BLaER1 (cell line): ENCODE results near the gene FBXO48.

Experiments used
- H3K27ac ChIP-seq: shearing (Covaris generic); formaldehyde crosslinking; 2 replicates; pipeline ENCODE4 v1.8.1; 2022
- H3K27me3 ChIP-seq: shearing (Covaris generic); formaldehyde crosslinking; 2 replicates; pipeline ENCODE4 v1.8.1; 2022
- H3K36me3 ChIP-seq: shearing (Covaris generic); formaldehyde crosslinking; 2 replicates; pipeline ENCODE4 v1.8.1; 2022
- H3K4me1 ChIP-seq: shearing (Covaris generic); formaldehyde crosslinking; 2 replicates; pipeline ENCODE4 v1.8.1; 2022
- H3K4me2 ChIP-seq: shearing (Covaris generic); formaldehyde crosslinking; 2 replicates; pipeline ENCODE4 v1.8.1; 2022
- H3K4me3 ChIP-seq: shearing (Covaris generic); formaldehyde crosslinking; 2 replicates; pipeline ENCODE4 v1.8.1; 2022
- H3K9ac ChIP-seq: shearing (Covaris generic); formaldehyde crosslinking; 2 replicates; pipeline ENCODE4 v1.8.1; 2022
- H3K9me3 ChIP-seq: shearing (Covaris generic); formaldehyde crosslinking; 2 replicates; pipeline ENCODE4 v1.8.1; 2022
- H4K20me1 ChIP-seq: shearing (Covaris generic); formaldehyde crosslinking; 2 replicates; pipeline ENCODE4 v1.8.1; 2022
- Cebpa-rat ChIP-seq: shearing (Covaris generic); IDR thresholded peaks from 2 replicates; pipeline ENCODE4 v1.8.1; 2022

FBXO48 gene

GRCh38 chr2:68441179-68441993 is 25.7 kb downstream of the FBXO48 start:
- H3K27ac ChIP-seq, result 0 out of 2 replicates have a peak overlapping the region, but pooled peaks have one; percentile 6

DNA sequence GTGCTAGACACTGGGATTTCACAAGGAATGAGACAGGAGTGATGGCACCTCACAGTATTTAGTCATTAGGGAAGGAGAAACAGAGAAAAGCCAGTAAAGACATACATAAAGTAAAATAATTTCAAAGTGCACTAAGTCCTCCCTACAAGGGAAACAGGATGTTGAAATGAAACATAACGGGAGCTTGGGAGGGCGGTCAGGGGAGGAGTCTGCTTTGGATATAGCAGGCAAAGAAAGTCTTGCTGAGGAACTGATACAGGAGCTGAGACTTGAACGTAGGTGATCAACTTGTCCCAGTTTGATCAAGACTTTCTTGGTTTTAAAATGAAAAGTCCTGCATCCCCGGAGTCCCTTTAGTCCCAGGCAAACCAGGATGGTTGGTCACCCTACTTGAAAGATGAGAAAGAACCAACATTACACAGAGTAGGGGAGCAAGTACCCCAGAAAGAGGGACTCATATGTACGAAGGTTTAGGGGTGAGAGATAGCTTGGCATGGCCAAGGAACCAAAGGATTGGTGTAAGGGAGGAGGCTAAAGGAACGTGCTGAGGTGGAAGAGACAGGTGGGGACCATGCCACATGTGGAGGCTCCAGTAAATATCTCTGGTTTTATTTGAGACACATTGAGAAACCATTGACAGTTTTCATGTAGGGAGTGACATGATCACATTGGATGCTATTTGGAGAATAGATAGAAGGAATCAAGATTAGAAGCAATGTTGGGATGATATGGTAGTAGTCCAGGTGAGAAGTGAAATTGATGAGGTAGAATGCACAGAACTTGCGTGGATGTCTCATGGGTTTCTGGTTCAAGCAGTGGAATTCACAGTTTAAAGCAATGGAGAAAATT is 28.4 kb downstream of the FBXO48 start:
- Histone ChIP-seq H3K27me3 (no peaks in the 10 kb centered on the region), H3K9me3 (peaks cover 1% of the 10 kb centered on the region), H3K4me1 (peaks cover 44% of the 10 kb centered on the region), H3K27ac (no peak overlapping the region), H3K4me2 (peak overlapping the region; percentile 32), H3K36me3 (no peaks in the 10 kb centered on the region), H3K9ac (no peak overlapping the region), H3K4me3 (no peak overlapping the region), H4K20me1 (no peaks in the 10 kb centered on the region)
- TF ChIP-seq Cebpa-rat, result no peak

More at GRCh38 chr2:68441179-68441993, 25.7 kb downstream of the FBXO48 start:
- H3K9ac ChIP-seq, result no peak overlapping the region
- peaks cover 36% of the 10 kb centered on the region for H3K4me1 ChIP-seq
- H4K20me1 ChIP-seq, result no peaks in the 10 kb centered on the region
- peak; percentile 81; the same call in 1 of the 2 replicates for TF ChIP-seq Cebpa-rat
- H3K9me3 ChIP-seq, result no peaks in the 10 kb centered on the region
- H3K36me3 ChIP-seq, result no peaks in the 10 kb centered on the region
- no peaks in the 10 kb centered on the region for H3K27me3 ChIP-seq
- no peak overlapping the region for H3K4me3 ChIP-seq
- peak overlapping the region; percentile 45 for H3K4me2 ChIP-seq

DNA sequence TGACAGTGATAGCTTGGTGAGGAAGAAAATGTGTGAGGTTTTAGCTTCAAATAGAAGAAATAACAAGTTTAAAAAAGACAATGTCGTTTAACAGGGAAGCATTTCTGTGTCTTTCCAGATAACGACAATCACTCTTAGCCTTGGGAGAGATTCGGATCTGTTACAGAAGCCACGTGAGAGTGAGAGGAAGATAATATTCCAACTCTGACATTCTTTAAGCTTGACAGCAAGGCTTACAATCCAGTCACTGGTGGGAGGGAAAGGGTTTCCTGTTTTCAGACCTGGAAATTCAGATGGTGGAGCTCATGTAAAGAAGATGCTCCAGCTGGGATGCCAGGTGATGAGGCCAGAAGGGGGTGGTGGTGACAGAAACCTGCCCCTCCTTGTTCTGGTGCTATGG is 30.8 kb downstream of the FBXO48 start:
- Histone ChIP-seq H3K4me3 (no peak overlapping the region), H3K9me3 (peaks cover 25% of the 10 kb centered on the region), H3K27ac (no peak overlapping the region), H3K9ac (no peak overlapping the region), H3K4me2 (no peak overlapping the region), H3K27me3 (no peaks in the 10 kb centered on the region), H3K4me1 (peaks cover 40% of the 10 kb centered on the region), H3K36me3 (no peaks in the 10 kb centered on the region), H4K20me1 (no peaks in the 10 kb centered on the region)
- no peak for TF ChIP-seq Cebpa-rat

GRCh38 chr2:68435615-68436014 is 31.5 kb downstream of the FBXO48 start:
- Histone ChIP-seq H3K27ac (no peak overlapping the region), H3K36me3 (no peaks in the 10 kb centered on the region), H4K20me1 (no peaks in the 10 kb centered on the region), H3K4me1 (peaks cover 34% of the 10 kb centered on the region), H3K4me3 (no peak overlapping the region), H3K9me3 (peaks cover 25% of the 10 kb centered on the region), H3K4me2 (no peak overlapping the region), H3K27me3 (no peaks in the 10 kb centered on the region), H3K9ac (no peak overlapping the region)
- no peak for TF ChIP-seq Cebpa-rat

- Histone ChIP-seq H3K4me2 (no peak overlapping the region), H3K36me3 (no peaks in the 10 kb centered on the region), H3K9ac (no peak overlapping the region), H3K9me3 (peaks cover 25% of the 10 kb centered on the region), H4K20me1 (no peaks in the 10 kb centered on the region), H3K4me1 (peaks cover 30% of the 10 kb centered on the region), H3K27me3 (no peaks in the 10 kb centered on the region), H3K4me3 (no peak overlapping the region), H3K27ac (no peak overlapping the region)
- TF ChIP-seq Cebpa-rat, result no peak
These were observed 32.1 kb downstream of the FBXO48 start for GRCh38 chr2:68434981-68435380.

DNA sequence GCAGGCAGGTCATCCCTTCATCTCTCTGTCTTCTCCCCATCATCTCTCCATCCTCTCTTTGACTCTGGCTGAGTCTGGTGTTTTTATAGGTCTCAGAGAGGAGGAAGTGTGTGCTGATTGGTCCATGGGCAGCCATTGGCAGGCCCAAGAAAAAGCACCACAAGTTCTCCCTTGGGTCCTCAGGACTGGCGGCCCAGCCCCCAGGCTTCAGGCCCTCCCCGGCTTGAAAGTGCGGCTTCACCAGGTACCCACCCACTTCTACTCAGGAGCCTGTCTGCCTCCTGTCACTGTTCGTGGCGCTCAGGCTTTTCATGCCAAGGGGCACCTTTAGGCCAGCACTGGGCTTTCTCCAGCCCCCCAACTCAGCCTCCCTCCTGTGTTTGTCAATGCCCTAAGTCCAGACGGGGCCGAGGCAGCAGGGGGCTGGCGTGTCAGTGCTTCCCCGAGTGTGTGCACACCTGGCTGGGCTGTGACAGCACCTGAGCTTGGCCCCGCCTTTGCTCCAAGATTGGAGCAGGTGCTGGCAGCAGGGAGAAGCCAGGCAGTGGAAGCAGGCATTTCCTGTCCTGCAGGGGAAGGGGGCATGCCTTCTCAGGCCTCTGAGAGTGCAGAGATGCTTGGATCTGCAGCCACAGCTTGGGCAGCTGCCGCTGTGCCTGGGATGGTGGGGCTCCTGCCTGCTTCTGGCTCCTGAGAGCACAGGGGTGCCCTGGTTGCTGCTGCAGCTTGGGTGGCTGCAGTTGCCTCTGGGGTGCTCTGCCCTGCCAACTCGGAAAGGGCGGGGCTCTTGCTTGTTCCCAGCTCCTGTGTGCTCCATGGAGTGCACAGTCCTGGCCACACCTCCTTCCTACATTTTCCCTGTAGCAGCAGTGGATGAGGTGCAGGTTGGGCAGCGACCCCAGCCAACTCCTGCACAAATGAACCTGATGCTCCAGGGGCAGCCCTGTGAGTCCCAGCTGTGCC is 34.1 kb downstream of the FBXO48 start:
- Histone ChIP-seq H3K27ac (no peak overlapping the region), H3K4me2 (no peak overlapping the region), H3K9me3 (peaks cover 25% of the 10 kb centered on the region), H4K20me1 (no peaks in the 10 kb centered on the region), H3K4me3 (no peak overlapping the region), H3K9ac (no peak overlapping the region), H3K27me3 (no peaks in the 10 kb centered on the region), H3K36me3 (no peaks in the 10 kb centered on the region), H3K4me1 (peaks cover 28% of the 10 kb centered on the region)
- no peak for TF ChIP-seq Cebpa-rat

GRCh38 chr2:68431316-68431972 is 35.6 kb downstream of the FBXO48 start:
- Histone ChIP-seq H3K9me3 (peaks cover 31% of the 10 kb centered on the region), H3K36me3 (no peaks in the 10 kb centered on the region), H3K27me3 (no peaks in the 10 kb centered on the region), H3K4me1 (peaks cover 29% of the 10 kb centered on the region), H3K27ac (no peak overlapping the region), H3K9ac (no peak overlapping the region), H3K4me3 (no peak overlapping the region), H3K4me2 (no peak overlapping the region), H4K20me1 (no peaks in the 10 kb centered on the region)
- TF ChIP-seq Cebpa-rat, result no peak

- no peaks in the 10 kb centered on the region for H4K20me1 ChIP-seq
- H3K27me3 ChIP-seq, result no peaks in the 10 kb centered on the region
- TF ChIP-seq Cebpa-rat, result no peak
- peaks cover 39% of the 10 kb centered on the region for H3K4me1 ChIP-seq
- no peak overlapping the region for H3K4me2 ChIP-seq
- peaks cover 41% of the 10 kb centered on the region for H3K9me3 ChIP-seq
- H3K9ac ChIP-seq, result no peak overlapping the region
- H3K27ac ChIP-seq, result no peak overlapping the region
- H3K4me3 ChIP-seq, result no peak overlapping the region
- no peaks in the 10 kb centered on the region for H3K36me3 ChIP-seq
These were observed 37.7 kb downstream of the FBXO48 start for GRCh38 chr2:68429311-68429826.
